ENCODE data around the gene KRTAP3-2.

GRCh38 chr17:40967582-40967981 lies 32.1 kb downstream of the KRTAP3-2 start:
- TF ChIP-seq OSR1 (CRISPR knock-in tag; IDR thresholded peaks at IDR 0.05) (no peak), ZFP30 (CRISPR knock-in tag; IDR thresholded peaks at IDR 0.05) (no peak), PPARA (CRISPR knock-in tag; IDR thresholded peaks at IDR 0.05; ENCODE audit: borderline replicate concordance) (no peak), RARB (CRISPR knock-in tag; IDR thresholded peaks at IDR 0.05) (no peak), TCF4 (CRISPR knock-in tag; IDR thresholded peaks at IDR 0.05; ENCODE audit: borderline replicate concordance) (no peak)
